Ovary (tissue), 3 donors: Measurements from ENCODE around the gene MAPT.

Experiments used
- EP300 ChIP-seq: sonication (generic); formaldehyde crosslinking; IDR thresholded peaks from one replicate; pipeline ENCODE4 v1.6.1; 2017; ENCODE audit warnings: antibody characterized with exemption
- POLR2A ChIP-seq: fragments of 450-650 bp; IDR thresholded peaks from one replicate; pipeline ENCODE4 v1.6.1; 2017; ENCODE audit warnings: antibody characterized with exemption, mild to moderate bottlenecking, moderate library complexity
- TF ChIP-seq, protein P1 (sequence below), 3 donors: fragments of 450-650 bp in 2 of 3; fragments of 200-600 bp in 1 of 3; IDR thresholded peaks; one replicate each; pipeline versions ENCODE4 v1.5.1 to v1.8.0; 2016 to 2022; ENCODE audit warnings: antibody characterized with exemption in 3 of 3, mild to moderate bottlenecking in 1 of 3
- donor health status: DM: no; HTN: no; CAD: no.

DNA sequence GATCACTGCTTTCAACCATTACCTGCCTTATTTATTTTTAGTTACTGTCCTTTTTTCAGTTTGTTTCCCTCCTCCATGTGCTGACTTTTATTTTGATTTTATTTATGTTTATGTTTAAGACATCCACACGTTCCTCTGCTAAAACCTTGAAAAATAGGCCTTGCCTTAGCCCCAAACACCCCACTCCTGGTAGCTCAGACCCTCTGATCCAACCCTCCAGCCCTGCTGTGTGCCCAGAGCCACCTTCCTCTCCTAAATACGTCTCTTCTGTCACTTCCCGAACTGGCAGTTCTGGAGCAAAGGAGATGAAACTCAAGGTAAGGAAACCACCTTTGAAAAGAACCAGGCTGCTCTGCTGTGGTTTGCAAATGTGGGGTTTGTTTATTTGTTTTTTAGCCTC lies 95.4 kb downstream of the MAPT start:
- TF ChIP-seq EP300 (no peak), POLR2A (no peak)
- TF ChIP-seq, protein P1, sequence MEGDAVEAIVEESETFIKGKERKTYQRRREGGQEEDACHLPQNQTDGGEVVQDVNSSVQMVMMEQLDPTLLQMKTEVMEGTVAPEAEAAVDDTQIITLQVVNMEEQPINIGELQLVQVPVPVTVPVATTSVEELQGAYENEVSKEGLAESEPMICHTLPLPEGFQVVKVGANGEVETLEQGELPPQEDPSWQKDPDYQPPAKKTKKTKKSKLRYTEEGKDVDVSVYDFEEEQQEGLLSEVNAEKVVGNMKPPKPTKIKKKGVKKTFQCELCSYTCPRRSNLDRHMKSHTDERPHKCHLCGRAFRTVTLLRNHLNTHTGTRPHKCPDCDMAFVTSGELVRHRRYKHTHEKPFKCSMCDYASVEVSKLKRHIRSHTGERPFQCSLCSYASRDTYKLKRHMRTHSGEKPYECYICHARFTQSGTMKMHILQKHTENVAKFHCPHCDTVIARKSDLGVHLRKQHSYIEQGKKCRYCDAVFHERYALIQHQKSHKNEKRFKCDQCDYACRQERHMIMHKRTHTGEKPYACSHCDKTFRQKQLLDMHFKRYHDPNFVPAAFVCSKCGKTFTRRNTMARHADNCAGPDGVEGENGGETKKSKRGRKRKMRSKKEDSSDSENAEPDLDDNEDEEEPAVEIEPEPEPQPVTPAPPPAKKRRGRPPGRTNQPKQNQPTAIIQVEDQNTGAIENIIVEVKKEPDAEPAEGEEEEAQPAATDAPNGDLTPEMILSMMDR (IDR thresholded peaks at IDR 0.05): no peak
